GDM1 (cell line): ENCODE results near the gene MADD.

Experiments
- DNase-seq: peaks from one replicate; lab custom pipeline; 2025; lab: John Stamatoyannopoulos, UW

The MADD gene

GRCh38 chr11:47356998-47357329, 87.0 kb downstream of the MADD start:
- DNase-seq: no peak

GRCh38 chr11:47357985-47358730, 88.2 kb downstream of the MADD start:
- DNase-seq: no peak

GRCh38 chr11:47358731-47359051, 88.8 kb downstream of the MADD start:
- no peak for DNase-seq

GRCh38 chr11:47359162-47359561, 89.2 kb downstream of the MADD start:
- no peak for DNase-seq

- peak; percentile 57 for DNase-seq
Observed at GRCh38 chr11:47359586-47359985, 89.7 kb downstream of the MADD start.

GRCh38 chr11:47360341-47360740, 90.4 kb downstream of the MADD start:
- no peak for DNase-seq

- DNase-seq: no peak
Observed at GRCh38 chr11:47361419-47361818, 91.5 kb downstream of the MADD start.

GRCh38 chr11:47366020-47366490, 96.1 kb downstream of the MADD start:
- no peak for DNase-seq

GRCh38 chr11:47369676-47370075, 99.7 kb downstream of the MADD start:
- no peak for DNase-seq

- no peak for DNase-seq
Observed at GRCh38 chr11:47372422-47372821, 102.5 kb downstream of the MADD start.

- DNase-seq: peak; percentile 59
Observed at GRCh38 chr11:47373876-47374719, 104.2 kb downstream of the MADD start.

- no peak for DNase-seq
Observed at GRCh38 chr11:47374720-47375019, 104.7 kb downstream of the MADD start.

- no peak for DNase-seq
Observed at GRCh38 chr11:47375020-47375419, 105.1 kb downstream of the MADD start.

- DNase-seq: no peak
Observed at GRCh38 chr11:47375546-47376085, 105.7 kb downstream of the MADD start.

GRCh38 chr11:47376107-47376524, 106.2 kb downstream of the MADD start:
- no peak for DNase-seq

- DNase-seq: no peak
Observed at GRCh38 chr11:47376525-47377371, 106.8 kb downstream of the MADD start.

GRCh38 chr11:47377571-47378009, 107.7 kb downstream of the MADD start:
- DNase-seq: no peak

GRCh38 chr11:47378010-47378835, 108.3 kb downstream of the MADD start, which contains the start of gene SPI1:
Gene SPI1 (minus strand): TSS chr11:47378547. CDS start chr11:47378353, 194 bp downstream.
- DNase-seq: peak; percentile 83

GRCh38 chr11:47378836-47379170, 108.9 kb downstream of the MADD start:
- no peak for DNase-seq

GRCh38 chr11:47379317-47379716, 109.4 kb downstream of the MADD start:
- no peak for DNase-seq
